NT2/D1 (cell line): ENCODE results near the gene ABLIM2.

Experiments used
- SUZ12 ChIP-seq: IDR thresholded peaks from 2 replicates; pipeline ENCODE4 v1.6.1; 2011; ENCODE audit not compliant: insufficient read length, insufficient read depth; ENCODE audit errors: extremely low read depth
- YY1 ChIP-seq: IDR thresholded peaks from 2 replicates; pipeline ENCODE4 v1.6.1; 2011; ENCODE audit not compliant: insufficient read length, insufficient read depth
- ZNF274 ChIP-seq: IDR thresholded peaks from 2 replicates; pipeline ENCODE4 v1.6.1; 2011; ENCODE audit warnings: mild to moderate bottlenecking, low read depth, low read length

DNA sequence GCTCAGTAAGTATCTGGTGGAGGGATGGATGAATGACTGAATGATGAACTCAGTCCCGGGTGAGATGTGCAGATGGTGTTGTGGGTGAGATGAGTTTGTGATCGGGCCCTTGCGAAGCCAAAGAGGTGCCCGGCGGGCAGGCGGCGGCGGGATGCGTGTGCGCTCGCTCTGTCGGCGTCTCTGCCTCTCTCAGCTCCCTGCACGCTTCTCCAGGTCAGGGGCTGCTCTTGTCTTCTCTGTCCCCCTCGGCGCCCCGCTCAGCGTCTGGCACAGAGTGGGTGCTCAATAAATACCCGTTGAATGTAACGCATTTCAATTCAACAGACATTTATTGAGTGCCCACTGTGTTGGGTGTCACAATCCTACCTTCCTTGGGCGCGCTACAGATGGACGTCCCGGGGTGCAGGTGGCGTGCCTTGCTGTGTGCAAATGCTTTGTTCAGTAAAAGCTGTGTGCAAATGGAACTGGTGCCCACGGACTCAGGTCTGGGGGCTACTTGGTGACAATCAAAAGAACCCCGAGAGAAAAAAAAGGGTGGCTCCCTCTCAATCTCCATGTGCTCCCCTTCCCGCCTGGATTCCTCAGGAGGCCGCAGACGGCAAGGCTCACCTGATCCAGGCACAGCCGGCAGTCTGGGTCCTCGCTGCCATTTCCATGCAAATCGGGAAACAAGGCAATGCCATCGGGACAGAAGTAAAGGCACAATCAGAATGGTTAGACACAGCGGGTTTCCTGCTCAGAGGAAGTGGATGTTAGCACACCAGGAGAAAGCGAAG is 153.4 kb downstream of the ABLIM2 start:
- TF ChIP-seq ZNF274 (no peak), YY1 (no peak), SUZ12 (no peak)
